Liver (tissue), 9 donors: ENCODE results near the gene COMMD1. TPM values are rescaled to one million over a fixed set of nuclear protein-coding genes. Genes with fewer than 3 reads are reported as not detected.
"Not testable (repeated sequence)": the region's sequence is repeated elsewhere in the genome, so short reads cannot be mapped to it uniquely, and the experiment has no call there.

Experiments used
- DNase-seq: peaks from one replicate; pipeline ENCODE4 v3.0.0-alpha.2; 2017; ENCODE audit warnings: low spot score
- H3K27ac ChIP-seq, 2 donors: one replicate each; pipeline ENCODE4 v1.7.0; 2013; ENCODE audit warnings: inconsistent platforms in 2 of 2, low read length in 2 of 2, control low read depth in 1 of 2, low read depth in 1 of 2, mild to moderate bottlenecking in 1 of 2
- H3K27me3 ChIP-seq, 4 donors: one replicate each; pipeline versions ENCODE4 v1.6.1 to v1.7.0; 2013; ENCODE audit warnings: low read length in 3 of 4, inconsistent platforms in 1 of 4, mild to moderate bottlenecking in 1 of 4, moderate library complexity in 1 of 4; ENCODE audit not compliant: control insufficient read depth in 4 of 4, insufficient read depth in 4 of 4
- H3K36me3 ChIP-seq, 4 donors: one replicate each; pipeline versions ENCODE4 v1.6.1 to v1.7.0; 2013; ENCODE audit warnings: low read length in 3 of 4, mild to moderate bottlenecking in 3 of 4, low read depth in 1 of 4, moderate library complexity in 1 of 4; ENCODE audit not compliant: control insufficient read depth in 4 of 4, insufficient read depth in 3 of 4
- H3K4me1 ChIP-seq, 4 donors: one replicate each; pipeline versions ENCODE4 v1.6.1 to v1.7.0; 2013; ENCODE audit warnings: low read length in 3 of 4, mild to moderate bottlenecking in 3 of 4, moderate library complexity in 1 of 4; ENCODE audit not compliant: control insufficient read depth in 4 of 4, insufficient read depth in 4 of 4
- H3K4me3 ChIP-seq, 3 donors: one replicate each; pipeline versions ENCODE4 v1.6.1 to v1.7.0; 2013; ENCODE audit warnings: low read length in 3 of 3, control low read depth in 1 of 3, low read depth in 1 of 3, mild to moderate bottlenecking in 1 of 3
- H3K9ac ChIP-seq, 2 donors: one replicate each; pipeline ENCODE4 v1.7.0; 2013; ENCODE audit warnings: low read length in 2 of 2, mild to moderate bottlenecking in 2 of 2, moderate library complexity in 2 of 2, control low read depth in 1 of 2, low read depth in 1 of 2
- H3K9me3 ChIP-seq, 4 donors: one replicate each; pipeline versions ENCODE4 v1.6.1 to v1.7.0; 2013; ENCODE audit warnings: low read length in 3 of 4; ENCODE audit not compliant: control insufficient read depth in 4 of 4
- ATF3 ChIP-seq: IDR thresholded peaks from 2 replicates; pipeline ENCODE4 v1.6.1; 2016; ENCODE audit warnings: antibody characterized with exemption
- EGR1 ChIP-seq, 2 donors: IDR thresholded peaks; 2 replicates each; pipeline ENCODE4 v1.6.1; 2016 to 2018; ENCODE audit warnings: antibody characterized with exemption in 2 of 2, low read depth in 2 of 2
- FOXA1 ChIP-seq: IDR thresholded peaks from 2 replicates; pipeline ENCODE4 v1.6.1; 2016; ENCODE audit warnings: antibody characterized with exemption
- FOXA2 ChIP-seq: IDR thresholded peaks from 2 replicates; pipeline ENCODE4 v1.6.1; 2016; ENCODE audit warnings: antibody characterized with exemption
- GABPA ChIP-seq, 2 donors: IDR thresholded peaks in 1 of 2; conservative IDR thresholded peaks in 1 of 2; 2 replicates each; pipeline ENCODE4 v1.6.1; 2016; ENCODE audit warnings: antibody characterized with exemption in 2 of 2, mild to moderate bottlenecking in 1 of 2, moderate library complexity in 1 of 2
- HNF4A ChIP-seq, 2 donors: conservative IDR thresholded peaks; 2 replicates each; pipeline ENCODE4 v1.6.1; 2016; ENCODE audit warnings: antibody characterized with exemption in 2 of 2, mild to moderate bottlenecking in 2 of 2
- HNF4G ChIP-seq: IDR thresholded peaks from 2 replicates; pipeline ENCODE4 v1.6.1; 2016; ENCODE audit warnings: antibody characterized with exemption
- JUND ChIP-seq, 2 donors: IDR thresholded peaks; 2 replicates each; pipeline ENCODE4 v1.6.1; 2016; ENCODE audit warnings: antibody characterized with exemption in 2 of 2
- NR2F2 ChIP-seq: IDR thresholded peaks from 2 replicates; pipeline ENCODE4 v1.6.1; 2016; ENCODE audit warnings: antibody characterized with exemption
- RAD21 ChIP-seq, 2 donors: IDR thresholded peaks; 2 replicates each; pipeline ENCODE4 v1.6.1; 2016; ENCODE audit warnings: antibody characterized with exemption in 2 of 2, mild to moderate bottlenecking in 2 of 2
- REST ChIP-seq: IDR thresholded peaks from 2 replicates; pipeline ENCODE4 v1.6.1; 2016; ENCODE audit warnings: antibody characterized with exemption, mild to moderate bottlenecking
- SP1 ChIP-seq: IDR thresholded peaks from 2 replicates; pipeline ENCODE4 v1.6.1; 2018; ENCODE audit warnings: antibody characterized with exemption, mild to moderate bottlenecking
- YY1 ChIP-seq: IDR thresholded peaks from 2 replicates; pipeline ENCODE4 v1.6.1; 2016; ENCODE audit warnings: antibody characterized with exemption, mild to moderate bottlenecking
- ZBTB33 ChIP-seq: IDR thresholded peaks from 2 replicates; pipeline ENCODE4 v1.6.1; 2016; ENCODE audit warnings: antibody characterized with exemption
- WGBS: extraction: QIAGEN DNeasy Blood & Tissue Kit; methylation state at CpG from one replicate; pipeline ENCODE4 v1.1.7; 2013; 5-methylcytosine and 5-hydroxymethylcytosine counted together
- polyA plus RNA-seq, 2 donors: library from polyadenylated mRNA; stranded (reverse) in 1 of 2; unstranded in 1 of 2; fragments of 200-250 nt in 1 of 2; fragments of >200 nt in 1 of 2; fragmentation: Nextera tagmentation in 1 of 2; extraction: Ambion mirVana in 1 of 2; gene quantifications; one replicate each; pipeline versions ENCODE4 v1.2.1 to v1.2.3, GENCODE V29; 2013 to 2015
- total RNA-seq, 2 donors: library from RNA; depleted of rRNA; stranded (reverse); fragments of >200 nt; gene quantifications; one replicate each; pipeline ENCODE4 v1.2.3, GENCODE V29; 2014
- donor health status: healthy.
- donor health status: healthy.
- donor health status: healthy.
- donor health status: healthy.
- donor health status: healthy.

COMMD1 gene
- total and polyA plus RNA-seq, 4 donors = 17.4 to 47.9 (median 20.7) TPM

- Histone ChIP-seq H3K9me3 (no peaks in the 10 kb centered on the region), H3K4me1 (peaks cover 0 to 2% (median 0%) of the 10 kb centered on the region in 4 donors), H3K4me3 (no peak overlapping the region), H3K27ac (no peak overlapping the region), H3K27me3 (no peaks in the 10 kb centered on the region), H3K9ac (no peak overlapping the region), H3K36me3 (no peaks in the 10 kb centered on the region)
- no peak for DNase-seq
- TF ChIP-seq HNF4G (no peak), ZBTB33 (no peak), GABPA (IDR thresholded peaks at IDR 0.05 in 1 of 2, conservative IDR thresholded peaks at IDR 0.05 in 1 of 2) (no peak), HNF4A (conservative IDR thresholded peaks at IDR 0.05) (no peak), ATF3 (no peak), RAD21 (IDR thresholded peaks at IDR 0.05) (no peak), SP1 (no peak), YY1 (no peak), FOXA1 (no peak), EGR1 (IDR thresholded peaks at IDR 0.05; ENCODE audit: low read depth in 2 of 2) (no peak), NR2F2 (no peak), FOXA2 (no peak), REST (no peak), JUND (IDR thresholded peaks at IDR 0.05) (no peak)
Measured at GRCh38 chr2:62119311-62119974, 214.0 kb downstream of the COMMD1 start.

GRCh38 chr2:62126239-62126638, 220.8 kb downstream of the COMMD1 start:
- H3K9ac ChIP-seq, H3K4me3 ChIP-seq, H3K4me1 ChIP-seq, H3K9me3 ChIP-seq, H3K36me3 ChIP-seq, H3K27me3 ChIP-seq, H3K27ac ChIP-seq, DNase-seq: not testable (repeated sequence)
- WGBS = over 99% methylated on average over 2 of the region's 2 CpGs
